ENCODE measurements around the gene TTC19. TPM values are rescaled to one million over a fixed set of nuclear protein-coding genes. Genes with fewer than 3 reads are reported as not detected.

TTC19 gene
- total RNA-seq = 10 to 100 TPM; 44.5 to 55.2 TPM

GRCh38 chr17:15999141-15999973, at the start of gene TTC19, which contains the start of gene ZSWIM7:
TTC19 (plus strand) TSS chr17:15999824; CDS start chr17:15999849, 25 bp downstream.
ZSWIM7 (minus strand) TSS chr17:15999704; CDS start chr17:15999594, 110 bp downstream.
- no peak for TF ChIP-seq CTCF (IDR thresholded peaks at IDR 0.05)
- H3K9ac ChIP-seq (ENCODE audit: low read depth in 2 of 2, low read length in 2 of 2) = peak within 1 kb of the TSS; percentile 79 to 92
- peak; percentile 98 for DNase-seq
- peaks cover 11% of the 10 kb centered on the region for H3K36me3 ChIP-seq
- no peaks in the 10 kb centered on the region for H3K27me3 ChIP-seq
- intact Hi-C loops (cut with DNase I) = loop anchor here (5.0 kb wide), 1 partner anchor 172 kb away; no protein-coding TSS in a partner anchor
- peak within 1 kb of the TSS; percentile 87 for H3K27ac ChIP-seq
- H3K4me3 ChIP-seq = peak within 1 kb of the TSS; percentile 78
- no peaks in the 10 kb centered on the region for H3K9me3 ChIP-seq
- peaks cover 10% of the 10 kb centered on the region for H3K4me1 ChIP-seq

DNA sequence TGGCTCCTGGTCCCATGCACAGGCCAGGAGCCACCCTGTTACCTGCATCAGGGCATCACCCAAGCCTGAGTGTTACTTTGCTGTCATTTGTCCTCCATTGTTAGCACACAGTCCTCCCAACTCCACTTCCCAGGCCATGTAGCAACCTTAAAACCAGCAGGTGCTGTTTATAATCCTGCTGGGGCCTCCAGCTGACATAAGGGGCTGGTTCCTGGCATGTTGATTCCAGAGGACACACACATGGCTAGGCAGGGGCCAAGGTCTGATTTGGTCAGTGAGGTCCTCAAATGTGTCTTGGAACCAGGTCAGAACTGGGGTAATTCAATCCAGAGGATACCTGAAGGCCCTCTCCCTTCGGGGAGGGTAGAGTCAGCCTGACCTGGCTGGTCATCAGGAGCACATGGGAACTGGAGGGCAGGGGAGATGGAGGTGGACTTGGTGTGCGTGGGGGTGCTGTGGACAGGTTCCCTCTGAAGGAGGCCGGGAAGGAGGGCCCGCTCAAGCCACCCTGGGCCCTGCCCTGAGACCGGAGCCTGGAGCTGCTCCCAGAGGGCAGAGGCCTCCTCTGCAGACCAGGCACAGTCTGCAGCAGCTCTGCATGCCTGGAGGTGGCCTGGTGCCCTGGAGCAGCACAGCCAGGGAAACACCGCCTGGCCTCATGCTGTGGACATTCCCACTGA, 48.1 kb upstream of the TTC19 start:
- intact Hi-C loops (cut with DNase I) = no loop called here

GRCh38 chr17:15952048-15952532, 47.5 kb upstream of the TTC19 start:
- intact Hi-C loops (cut with DNase I) = no loop called here
- peak; percentile 46 for DNase-seq
- no peak overlapping the region for H3K4me3 ChIP-seq
- no peaks in the 10 kb centered on the region for H3K36me3 ChIP-seq
- H3K9ac ChIP-seq (ENCODE audit: low read depth in 2 of 2, low read length in 2 of 2) = peak overlapping the region in 1 of 2 donors; percentile 34
- TF ChIP-seq CTCF (IDR thresholded peaks at IDR 0.05) = no peak
- H3K9me3 ChIP-seq = no peaks in the 10 kb centered on the region
- no peaks in the 10 kb centered on the region for H3K27me3 ChIP-seq
- H3K27ac ChIP-seq = peak overlapping the region; percentile 32
- H3K4me1 ChIP-seq = no peaks in the 10 kb centered on the region

More for the DNA sequence above, 48.1 kb upstream of the TTC19 start:
- Histone ChIP-seq H3K4me3 (no peak overlapping the region), H3K9ac (ENCODE audit: low read depth in 2 of 2, low read length in 2 of 2) (peak overlapping the region in 1 of 2 donors; percentile 34), H3K36me3 (no peaks in the 10 kb centered on the region), H3K4me1 (no peaks in the 10 kb centered on the region), H3K27me3 (no peaks in the 10 kb centered on the region), H3K27ac (peak overlapping the region; percentile 32), H3K9me3 (no peaks in the 10 kb centered on the region)
- no peak for TF ChIP-seq CTCF (IDR thresholded peaks at IDR 0.05)
- no peak for DNase-seq

GRCh38 chr17:15952916-15953790, 46.5 kb upstream of the TTC19 start:
- no peak overlapping the region for H3K4me3 ChIP-seq
- H3K9me3 ChIP-seq = no peaks in the 10 kb centered on the region
- no peak overlapping the region for H3K27ac ChIP-seq
- peak overlapping the region in 1 of 2 donors; percentile 26 for H3K9ac ChIP-seq (ENCODE audit: low read depth in 2 of 2, low read length in 2 of 2)
- no peak for TF ChIP-seq CTCF (IDR thresholded peaks at IDR 0.05)
- no peak for DNase-seq
- intact Hi-C loops (cut with DNase I) = no loop called here
- no peaks in the 10 kb centered on the region for H3K36me3 ChIP-seq
- no peaks in the 10 kb centered on the region for H3K27me3 ChIP-seq
- H3K4me1 ChIP-seq = no peaks in the 10 kb centered on the region

- no peak for TF ChIP-seq CTCF (IDR thresholded peaks at IDR 0.05)
- H3K27me3 ChIP-seq = no peaks in the 10 kb centered on the region
- no peak overlapping the region for H3K9ac ChIP-seq (ENCODE audit: low read depth in 2 of 2, low read length in 2 of 2)
- no peaks in the 10 kb centered on the region for H3K9me3 ChIP-seq
- peaks cover 7% of the 10 kb centered on the region for H3K4me1 ChIP-seq
- no peak overlapping the region for H3K27ac ChIP-seq
- no peak for DNase-seq
- no peaks in the 10 kb centered on the region for H3K36me3 ChIP-seq
- H3K4me3 ChIP-seq = no peak overlapping the region
- intact Hi-C loops (cut with DNase I) = no loop called here
These were observed 45.4 kb upstream of the TTC19 start for GRCh38 chr17:15954222-15954621.

Measured in colonic mucosa (tissue), 4 donors.